Renal cortex interstitium (tissue), 15 donors: Measurements from ENCODE around the gene RANBP17. TPM values are rescaled to one million over a fixed set of nuclear protein-coding genes. Genes with fewer than 3 reads are reported as not detected.
"Not testable (repeated sequence)": the region's sequence is repeated elsewhere in the genome, so short reads cannot be mapped to it uniquely, and the experiment has no call there.

Experiments used
- DNase-seq, 11 donors: peaks; one replicate each; pipeline ENCODE4 v3.0.0-alpha.2; 2013; ENCODE audit warnings: low read depth in 9 of 11, low spot score in 4 of 11; ENCODE audit errors: extremely low read depth in 1 of 11
- long read RNA-seq, 16 experiments: transcript quantifications; one replicate each; lab custom pipeline, GENCODE V29; 2026
- polyA plus RNA-seq, 3 donors: library from polyadenylated mRNA; unstranded; fragments of 120-200 nt; gene quantifications; one replicate each; pipeline ENCODE4 v1.2.1, GENCODE V29; 2013; ENCODE audit not compliant: insufficient read length in 3 of 3

RANBP17 gene
- 10 to 100 TPM in 2 of 3 donors, 1 to 10 TPM in 1; 9.7 to 16.2 (median 12.6) TPM for polyA plus RNA-seq
- long read RNA-seq, donor 1, partial matches to known transcripts: 0 of 1 reads
- long read RNA-seq, donor 1, other reads (novel, unspliced or antisense): 0 of 1 reads
- long read RNA-seq, donor 2: 0 reads
- long read RNA-seq, donor 3, partial matches to known transcripts: 0 of 1 reads
- long read RNA-seq, donor 3, other reads (novel, unspliced or antisense): 0 of 1 reads
- long read RNA-seq, donor 4: 0 reads
- long read RNA-seq, donor 5: 0 reads
- long read RNA-seq, donor 6: 0 reads
- long read RNA-seq, donor 7: 0 reads
- long read RNA-seq, donor 8: 0 reads
- long read RNA-seq, donor 9: 0 reads
- long read RNA-seq, donor 10: 0 reads
- long read RNA-seq, donor 11: 0 reads
- long read RNA-seq, donor 12: 0 reads
- long read RNA-seq, donor 13: 0 reads
- long read RNA-seq, donor 14: 0 reads
- long read RNA-seq, donor 15, partial matches to known transcripts: 0 of 1 reads
- long read RNA-seq, donor 15, other reads (novel, unspliced or antisense): 0 of 1 reads
- long read RNA-seq, donor 16, partial matches to known transcripts: 0 of 3 reads
- long read RNA-seq, donor 16, other reads (novel, unspliced or antisense): 0 of 3 reads

DNA sequence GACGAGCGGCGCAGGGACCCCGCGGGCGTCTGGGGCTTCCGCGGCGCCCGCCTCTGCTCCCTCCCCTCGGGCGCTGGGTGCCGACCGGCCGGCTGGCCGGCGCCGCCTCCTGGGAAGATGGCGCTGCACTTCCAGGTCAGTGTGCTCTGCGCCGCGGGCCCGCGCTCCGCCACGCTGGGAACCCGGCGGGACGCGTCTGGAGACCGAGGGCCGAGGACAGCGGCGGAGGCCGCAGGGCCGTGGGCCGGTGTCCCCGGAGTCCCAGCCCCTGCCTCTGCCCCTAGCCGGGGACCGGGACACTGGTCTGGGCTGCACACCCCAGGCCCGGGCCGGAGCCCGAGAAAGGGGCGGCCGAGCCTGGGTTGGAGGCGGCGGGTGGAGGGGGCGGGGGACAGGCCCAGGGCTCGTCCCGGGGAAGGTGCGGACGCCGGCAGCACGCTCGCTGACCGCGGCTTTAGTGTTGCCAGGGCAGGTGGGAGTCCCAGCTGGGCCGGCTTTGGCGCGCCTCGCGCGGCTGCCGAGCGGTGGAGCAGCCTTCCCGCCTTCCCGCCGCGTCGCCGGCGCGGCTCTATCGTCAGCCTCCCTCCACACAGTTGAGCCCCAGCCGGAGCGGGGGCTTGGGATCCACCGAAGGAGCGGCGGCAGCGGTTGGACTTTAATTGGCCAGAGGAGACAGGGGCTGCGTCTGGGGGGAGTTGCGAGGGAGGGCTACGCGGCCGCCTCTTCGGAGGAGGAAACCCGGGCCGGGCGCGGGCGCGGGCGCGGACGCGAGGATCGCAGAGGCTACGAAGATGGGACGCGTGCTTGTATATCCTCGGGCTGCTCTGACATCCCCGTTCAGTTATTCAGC, at the start of gene RANBP17:
RANBP17 (plus strand) TSS at position 102 of the 850 bp plus-strand sequence.
- DNase-seq: peak in 6 of 11 donors; percentile 35 to 62 (median 55)

DNA sequence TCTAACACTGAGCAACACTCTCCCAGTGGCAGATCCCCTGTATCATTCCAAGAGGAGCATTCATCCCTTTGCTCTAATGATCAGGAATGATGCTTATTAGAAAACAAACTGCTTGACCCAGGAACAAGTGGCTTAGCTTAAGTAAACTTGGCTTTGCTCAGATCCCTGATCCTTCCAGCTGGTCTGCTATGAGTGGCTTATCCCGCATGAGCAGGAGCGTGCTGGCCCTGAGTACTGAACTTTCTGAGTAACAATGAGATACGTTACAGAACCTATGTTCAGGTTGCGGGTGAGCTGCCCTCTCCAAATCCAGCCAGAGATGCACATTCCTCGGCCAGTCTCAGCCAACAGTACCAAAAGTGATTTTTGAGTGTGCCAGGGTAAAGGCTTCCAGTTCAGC, 48.6 kb upstream of the RANBP17 start:
- DNase-seq: no peak

DNA sequence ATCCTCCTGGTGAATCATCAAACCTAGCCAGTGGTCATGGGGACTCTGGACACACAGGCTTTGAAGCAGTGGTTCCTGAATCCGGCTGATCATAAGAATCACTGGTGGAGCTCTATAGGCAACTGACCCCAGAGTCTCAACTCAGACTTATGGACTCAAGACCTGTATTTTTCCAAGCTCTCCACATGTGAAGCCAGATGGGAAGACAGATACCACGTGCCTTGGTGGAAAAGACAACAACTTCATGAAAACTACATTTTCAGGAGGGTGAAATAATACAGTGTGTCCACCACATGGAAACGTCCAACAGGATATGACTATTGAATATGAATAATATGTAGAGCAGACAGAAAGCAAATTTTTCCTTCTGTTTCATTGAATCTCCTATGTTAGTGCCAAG, 44.6 kb upstream of the RANBP17 start:
- DNase-seq: no peak

DNA sequence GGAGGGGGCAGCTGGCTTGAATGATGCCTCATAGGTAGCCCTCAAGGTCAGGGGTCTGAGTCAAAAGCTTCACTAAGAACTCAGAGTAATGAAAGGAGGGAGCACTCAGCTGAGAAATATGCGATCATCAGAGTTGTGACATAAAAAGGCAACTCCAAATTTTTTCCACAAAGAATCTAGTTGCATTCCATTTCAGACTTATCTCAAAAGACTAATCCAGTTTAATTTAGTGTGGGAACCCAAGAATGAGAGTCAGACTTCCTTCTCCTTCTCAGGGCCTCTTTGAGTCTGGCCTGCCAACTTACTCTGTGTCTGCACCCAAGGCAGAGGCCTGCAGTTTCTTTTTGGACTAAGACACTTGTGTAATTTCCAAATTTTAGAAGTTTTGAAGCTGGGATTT, 43.6 kb upstream of the RANBP17 start:
- DNase-seq: no peak

DNA sequence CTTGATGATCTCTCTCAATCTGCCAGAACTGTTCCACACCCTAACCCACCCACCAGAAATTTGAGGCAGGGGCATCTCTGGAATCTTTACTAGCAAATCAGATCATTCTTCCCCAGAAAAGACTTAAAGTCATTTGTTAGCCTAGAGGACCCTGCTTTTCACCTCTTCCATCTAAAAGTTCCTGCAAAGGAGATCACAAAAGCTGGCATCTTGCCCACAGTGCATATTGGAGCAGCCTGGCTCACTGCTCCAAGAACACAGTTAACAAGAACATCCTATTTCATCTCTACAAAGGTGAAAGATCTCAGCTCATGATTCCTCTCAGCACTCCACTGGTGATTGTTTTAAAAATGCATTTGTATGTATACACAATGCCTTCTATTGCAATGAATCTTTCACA, 42.0 kb upstream of the RANBP17 start:
- DNase-seq: no peak

DNA sequence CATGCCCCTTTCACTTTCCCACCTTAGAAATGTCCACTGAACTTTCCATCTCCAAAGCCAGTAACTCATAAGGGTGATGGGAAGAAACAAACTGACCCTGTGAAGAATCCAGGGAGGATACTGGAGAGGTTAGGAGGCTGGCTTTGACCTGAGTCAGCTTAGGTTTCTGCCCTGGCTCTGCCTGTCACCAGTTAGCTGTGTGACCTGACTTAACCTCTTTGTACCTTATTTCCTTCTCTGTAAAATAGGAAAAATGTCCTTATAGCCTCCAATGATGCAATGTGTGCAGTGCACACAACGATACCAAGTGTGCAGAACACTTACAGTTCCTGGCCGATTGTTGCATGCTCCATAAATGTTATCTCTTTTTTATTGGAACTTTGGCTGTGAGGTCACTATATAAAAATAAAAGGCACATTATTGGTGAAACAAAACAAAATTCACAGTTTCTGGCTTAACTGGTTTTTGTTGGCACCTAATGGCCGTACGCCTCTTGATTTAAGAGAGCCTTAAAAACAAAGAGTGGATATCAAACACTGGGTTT, 40.5 kb upstream of the RANBP17 start:
- no peak for DNase-seq

DNA sequence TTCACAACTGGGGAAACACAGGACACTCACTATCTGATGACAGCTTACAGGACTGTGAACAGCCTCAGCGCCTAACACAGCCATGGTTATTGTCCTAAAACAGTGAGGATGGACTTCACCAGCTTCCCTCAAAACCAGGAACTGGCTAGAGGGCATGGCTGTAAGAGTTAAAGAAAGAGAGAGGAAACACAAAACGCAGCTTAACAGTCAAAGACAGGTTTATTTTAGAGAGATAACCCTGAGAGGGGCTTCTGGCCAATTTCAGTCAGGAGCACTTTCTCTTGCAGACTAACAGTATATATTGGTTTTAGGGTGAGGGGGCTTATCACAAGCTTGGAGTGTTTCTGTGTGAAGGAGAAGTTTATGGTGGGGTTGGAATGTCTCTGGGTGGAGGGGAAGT, 35.7 kb upstream of the RANBP17 start:
- DNase-seq: no peak

DNA sequence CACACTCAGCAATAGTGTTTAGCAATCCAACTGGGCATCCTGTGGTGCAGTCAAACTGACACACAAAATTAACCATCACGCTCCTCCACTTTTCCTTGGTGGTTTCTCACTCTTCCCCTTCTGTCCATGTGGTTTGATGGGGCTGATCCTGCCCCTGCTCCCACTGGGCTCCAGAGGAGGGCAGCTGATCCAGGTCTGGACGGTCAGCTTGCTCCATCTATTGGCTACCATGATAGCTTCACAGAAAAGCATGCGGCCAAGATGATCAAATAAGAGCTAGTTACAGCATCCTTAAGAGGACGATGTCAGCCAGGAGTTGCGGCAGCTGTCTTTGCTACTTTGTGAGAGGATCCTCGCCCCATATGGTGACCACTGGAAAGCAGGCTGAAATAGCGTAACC, 29.6 kb upstream of the RANBP17 start:
- DNase-seq: no peak

DNA sequence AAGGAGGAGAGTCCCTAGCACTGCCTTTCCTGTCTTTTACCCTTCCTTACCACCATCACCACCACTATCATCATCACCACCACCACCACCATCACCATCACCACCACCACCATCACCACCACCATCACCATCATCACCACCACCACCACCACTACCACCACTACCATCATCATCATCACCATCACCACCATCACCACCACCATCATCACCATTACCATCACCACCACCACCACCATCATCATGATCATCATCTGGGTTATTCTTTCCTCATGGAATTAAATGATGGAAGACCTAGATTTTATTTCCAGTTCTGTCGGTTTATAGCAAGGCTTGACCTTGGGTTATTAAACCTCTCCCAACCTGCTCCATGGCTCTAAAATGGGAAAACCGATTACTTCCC, 27.8 kb upstream of the RANBP17 start:
- not testable (repeated sequence) for DNase-seq

DNA sequence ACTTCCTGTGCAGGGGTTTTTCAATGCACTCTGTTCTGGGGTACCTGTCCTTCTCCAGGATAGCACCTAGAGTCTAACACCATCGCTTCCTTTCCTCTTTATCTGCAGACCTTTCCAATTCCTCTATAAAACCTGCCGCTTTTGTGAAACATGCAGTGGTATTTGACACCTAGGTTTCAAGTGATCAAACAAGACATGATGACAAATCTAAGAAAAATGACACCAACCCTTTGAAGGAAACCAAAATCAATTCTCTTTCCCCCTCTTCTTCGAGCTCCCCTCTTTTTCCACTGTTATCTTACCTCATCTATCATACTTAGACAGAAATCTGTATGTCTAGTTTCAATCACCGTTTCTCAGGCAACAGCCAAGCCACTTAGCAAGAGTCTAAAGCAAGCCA, 25.6 kb upstream of the RANBP17 start:
- no peak for DNase-seq

DNA sequence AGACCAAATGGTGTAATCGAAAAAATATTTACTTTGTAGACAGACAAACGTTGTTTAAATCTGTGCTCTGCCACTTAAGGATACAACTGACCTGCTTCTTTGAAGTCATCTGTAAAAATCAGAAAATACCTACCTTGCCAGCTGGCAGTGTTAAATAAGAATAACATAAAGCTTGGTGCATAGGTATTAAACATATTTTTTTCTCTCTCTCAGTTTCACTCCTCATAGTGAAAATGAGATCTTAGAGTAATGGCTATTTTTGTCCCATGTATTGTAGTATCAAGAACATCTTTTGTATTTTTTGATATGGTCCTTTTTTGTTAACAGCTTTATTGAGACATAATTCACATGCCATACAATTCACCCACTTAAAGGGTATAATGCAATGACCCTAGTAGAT, 17.9 kb upstream of the RANBP17 start:
- no peak for DNase-seq

DNA sequence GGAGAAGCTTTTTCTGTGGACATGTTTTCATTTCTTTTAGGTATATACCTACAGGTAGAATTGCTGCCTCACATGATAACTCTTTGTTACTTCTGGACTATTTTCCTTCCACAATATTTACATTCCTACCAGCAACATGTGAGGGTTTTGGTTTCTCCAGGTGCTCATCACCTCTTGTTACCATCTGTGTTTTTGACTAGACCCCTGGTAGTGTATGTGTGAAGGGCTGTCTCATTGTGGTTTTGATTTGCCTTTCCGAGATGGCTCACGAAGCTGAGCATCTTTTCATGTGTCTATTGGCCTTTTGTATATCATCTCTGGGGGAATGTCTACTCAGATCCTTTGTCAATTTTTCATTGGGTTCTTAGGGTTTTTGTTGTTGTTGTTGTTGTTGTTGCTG, 17.2 kb upstream of the RANBP17 start:
- no peak for DNase-seq

DNA sequence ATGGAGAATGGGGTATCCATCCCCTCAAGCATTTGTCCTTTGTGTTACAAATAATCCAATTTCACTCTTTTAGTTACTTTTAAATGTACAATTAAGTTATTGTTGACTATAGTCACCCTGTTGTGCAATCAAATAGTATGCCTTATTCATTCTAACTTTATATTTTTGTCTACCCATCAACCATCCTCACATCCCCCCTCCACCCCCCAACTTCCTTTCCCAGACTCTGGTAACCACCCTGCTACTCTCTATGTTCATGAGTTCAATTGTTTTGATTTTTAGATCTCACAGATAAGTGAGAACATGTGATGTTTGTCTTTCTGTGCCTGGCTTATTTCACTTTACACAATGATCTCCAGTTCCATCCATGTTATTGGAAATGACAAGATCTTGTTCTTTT, 15.4 kb upstream of the RANBP17 start:
- DNase-seq: no peak

DNA sequence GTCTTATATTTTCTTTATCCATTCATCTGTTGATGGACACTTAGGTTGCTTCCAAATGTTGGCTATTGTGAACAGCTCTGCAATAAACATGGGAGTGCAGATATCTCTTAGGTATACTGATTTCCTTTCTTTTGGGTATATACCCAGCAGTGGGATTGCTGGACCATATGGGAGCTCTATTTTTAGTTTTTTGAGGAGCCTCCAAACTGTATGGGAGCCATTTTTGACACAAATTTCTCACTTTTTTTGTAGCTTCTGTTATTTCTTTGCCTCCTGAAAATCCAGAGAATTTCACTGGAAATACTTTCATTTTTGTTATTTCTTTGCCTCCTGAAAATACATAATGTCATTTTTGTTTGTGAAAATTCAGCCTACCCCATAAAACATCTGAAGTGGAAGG, 15.0 kb upstream of the RANBP17 start:
- no peak for DNase-seq

DNA sequence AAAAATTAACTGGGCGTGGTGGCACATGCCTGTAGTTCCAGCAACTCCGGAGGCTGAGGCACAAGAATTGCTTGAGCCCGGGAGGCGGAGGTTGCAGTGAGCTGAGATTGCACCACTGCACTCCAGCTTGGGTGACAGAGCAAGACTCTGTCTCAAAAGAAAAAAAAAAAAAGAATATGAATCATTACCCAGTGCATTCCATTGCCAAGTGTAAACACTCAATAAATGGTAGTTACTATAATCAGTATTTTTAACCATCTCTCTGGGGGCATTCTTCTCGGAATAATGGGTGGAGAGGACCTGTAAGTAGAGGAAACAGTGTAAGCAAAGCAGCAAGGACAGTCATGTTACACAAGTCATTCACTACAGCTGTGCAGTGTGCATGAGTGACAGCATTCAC, 13.8 kb upstream of the RANBP17 start:
- no peak for DNase-seq

DNA sequence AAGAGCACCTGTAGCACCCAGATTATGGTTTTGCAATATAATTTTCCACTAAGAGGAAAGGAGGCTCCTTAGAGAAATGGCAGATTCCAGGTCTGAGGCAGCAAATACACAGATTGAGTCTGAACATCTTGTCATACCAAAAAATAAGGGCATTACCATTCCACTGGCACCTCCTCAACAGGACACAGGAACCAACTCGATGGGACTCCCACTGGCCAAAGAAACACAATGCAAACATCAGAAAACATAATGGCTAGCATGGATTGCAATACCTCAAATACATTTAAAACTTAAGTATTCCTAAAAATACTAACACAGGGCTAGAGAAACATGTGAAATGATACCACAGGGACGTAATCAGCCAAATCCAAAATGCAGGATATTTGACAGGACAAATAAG, 12.4 kb upstream of the RANBP17 start:
- DNase-seq: no peak

DNA sequence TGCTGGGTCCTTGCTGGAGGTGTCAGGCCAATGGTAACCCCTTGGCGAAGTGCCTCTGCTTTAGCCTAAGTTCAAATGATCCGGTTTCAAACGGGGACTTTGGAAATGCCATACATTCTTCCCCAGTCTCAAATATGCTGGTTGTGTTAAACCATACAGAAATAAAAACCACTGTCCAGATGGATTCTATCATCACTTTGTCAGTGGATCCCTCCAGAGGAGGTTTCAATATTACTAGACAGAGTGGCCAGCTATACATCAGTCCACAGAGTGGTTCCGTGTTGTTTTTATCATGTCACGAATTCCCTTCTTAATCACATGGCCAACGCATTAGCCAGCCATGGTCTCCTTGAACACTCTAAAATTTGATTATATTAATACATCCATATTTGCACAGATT, 7.3 kb upstream of the RANBP17 start:
- DNase-seq: no peak

DNA sequence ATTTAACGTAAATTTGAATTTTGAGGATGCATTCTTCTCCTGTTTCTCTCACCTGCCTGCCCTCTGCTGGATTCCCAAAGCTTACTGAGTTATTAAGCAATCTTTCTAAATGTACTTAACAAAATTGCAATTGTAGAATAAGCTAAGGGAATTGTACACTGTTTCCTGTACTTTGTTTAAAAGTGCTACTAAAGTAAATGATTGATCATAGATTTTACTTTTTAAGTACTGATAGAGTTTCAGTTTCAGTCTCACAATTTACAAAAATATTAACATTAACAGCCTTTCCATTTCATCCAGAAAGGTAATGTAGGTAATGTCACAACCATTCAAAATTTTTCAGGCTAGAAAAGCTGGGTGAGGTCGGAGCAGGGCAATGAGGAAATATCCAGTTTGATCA, 4.8 kb upstream of the RANBP17 start:
- DNase-seq: no peak

DNA sequence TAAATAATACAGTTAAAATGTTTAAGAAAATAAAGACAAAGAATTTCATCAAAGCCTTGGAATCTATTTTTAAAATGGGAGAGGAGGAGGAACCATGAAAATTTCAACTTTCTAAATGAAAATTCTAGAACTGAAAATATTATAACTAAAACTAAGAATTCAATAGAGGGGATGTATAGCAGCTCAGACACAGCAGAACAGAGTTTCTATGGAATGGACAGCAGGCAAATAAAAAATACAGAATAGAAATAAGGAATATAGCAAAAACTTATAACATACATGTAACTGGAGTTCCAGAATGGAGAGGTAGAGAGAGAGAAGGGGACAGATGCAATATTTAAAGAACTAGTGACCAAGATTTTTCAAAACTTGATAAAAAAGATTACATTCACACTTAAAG, 1.4 kb upstream of the RANBP17 start:
- no peak for DNase-seq
